Peyer's patch (tissue), 4 donors: ENCODE results near the gene CCKAR.

ENCODE experiments used
- POLR2A ChIP-seq, 2 donors: fragments of 450-650 bp; IDR thresholded peaks; one replicate each; pipeline ENCODE4 v1.5.1; 2017; ENCODE audit warnings: antibody characterized with exemption in 2 of 2, mild to moderate bottlenecking in 2 of 2, moderate library complexity in 2 of 2
- TF ChIP-seq, protein P1 (sequence below), 6 experiments: fragments of 450-650 bp in 4 of 6; fragments of 200-600 bp in 2 of 6; sonication (generic) in 1 of 6; IDR thresholded peaks; one replicate each; pipeline ENCODE4 v1.5.1; 2017 to 2019; ENCODE audit warnings: antibody characterized with exemption in 6 of 6, mild to moderate bottlenecking in 3 of 6, moderate library complexity in 1 of 6

DNA sequence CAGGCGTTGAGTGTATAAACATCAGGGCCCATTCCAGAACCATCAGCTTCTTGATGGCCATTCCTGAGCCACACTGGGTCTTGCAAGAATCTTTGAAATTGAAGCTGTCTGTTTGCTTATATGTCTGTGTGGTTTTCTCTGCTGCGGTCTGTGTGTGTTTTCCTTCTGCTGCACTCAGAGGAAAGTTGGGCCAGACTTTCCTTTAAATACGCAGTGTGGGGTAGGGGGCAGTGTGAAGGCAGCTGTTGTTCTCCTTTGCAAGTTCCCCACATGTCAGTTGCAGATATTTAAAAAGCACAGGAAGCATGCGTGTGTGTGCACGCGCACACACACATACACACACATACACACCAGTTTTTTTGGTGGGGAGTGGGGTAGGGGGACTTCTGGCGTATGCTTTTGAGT, 32.1 kb downstream of the CCKAR start:
- no peak for TF ChIP-seq POLR2A (IDR thresholded peaks at IDR 0.05)
- TF ChIP-seq, protein P1, sequence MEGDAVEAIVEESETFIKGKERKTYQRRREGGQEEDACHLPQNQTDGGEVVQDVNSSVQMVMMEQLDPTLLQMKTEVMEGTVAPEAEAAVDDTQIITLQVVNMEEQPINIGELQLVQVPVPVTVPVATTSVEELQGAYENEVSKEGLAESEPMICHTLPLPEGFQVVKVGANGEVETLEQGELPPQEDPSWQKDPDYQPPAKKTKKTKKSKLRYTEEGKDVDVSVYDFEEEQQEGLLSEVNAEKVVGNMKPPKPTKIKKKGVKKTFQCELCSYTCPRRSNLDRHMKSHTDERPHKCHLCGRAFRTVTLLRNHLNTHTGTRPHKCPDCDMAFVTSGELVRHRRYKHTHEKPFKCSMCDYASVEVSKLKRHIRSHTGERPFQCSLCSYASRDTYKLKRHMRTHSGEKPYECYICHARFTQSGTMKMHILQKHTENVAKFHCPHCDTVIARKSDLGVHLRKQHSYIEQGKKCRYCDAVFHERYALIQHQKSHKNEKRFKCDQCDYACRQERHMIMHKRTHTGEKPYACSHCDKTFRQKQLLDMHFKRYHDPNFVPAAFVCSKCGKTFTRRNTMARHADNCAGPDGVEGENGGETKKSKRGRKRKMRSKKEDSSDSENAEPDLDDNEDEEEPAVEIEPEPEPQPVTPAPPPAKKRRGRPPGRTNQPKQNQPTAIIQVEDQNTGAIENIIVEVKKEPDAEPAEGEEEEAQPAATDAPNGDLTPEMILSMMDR (IDR thresholded peaks at IDR 0.05) = no peak
